Activated naive CD8-positive, alpha-beta T cell treated with anti-CD3 and anti-CD28 coated beads for 36 hours (primary cell): ENCODE data around the gene CAPN14. TPM values are rescaled to one million over a fixed set of nuclear protein-coding genes. Genes with fewer than 3 reads are reported as not detected.

Source experiments
- DNase-seq: peaks from one replicate; pipeline ENCODE4 v3.0.0; 2021
- H3K27ac Mint-ChIP-seq: one replicate; pipeline ENCODE4 v1.8.0; 2022; ENCODE audit warnings: mild to moderate bottlenecking, moderate library complexity, mixed read lengths
- H3K27me3 Mint-ChIP-seq: one replicate; pipeline ENCODE4 v1.8.0; 2022; ENCODE audit warnings: mild to moderate bottlenecking, mixed read lengths
- H3K36me3 Mint-ChIP-seq: one replicate; pipeline ENCODE4 v1.8.0; 2021; ENCODE audit warnings: mild to moderate bottlenecking, mixed read lengths
- H3K4me1 Mint-ChIP-seq: one replicate; pipeline ENCODE4 v1.8.0; 2021; ENCODE audit warnings: mixed read lengths
- H3K4me3 Mint-ChIP-seq: one replicate; pipeline ENCODE4 v1.8.0; 2022; ENCODE audit warnings: mild to moderate bottlenecking, moderate library complexity, mixed read lengths
- H3K9me3 Mint-ChIP-seq: one replicate; pipeline ENCODE4 v1.8.0; 2022; ENCODE audit warnings: mixed read lengths
- total RNA-seq, 2 experiments: library from RNA; stranded (reverse); gene quantifications; one replicate each; pipeline ENCODE4 v1.2.3, GENCODE V29; 2021

CAPN14 gene
- total RNA-seq, 2 experiments from 2014 or later: 0.42 to 0.49 TPM

DNA sequence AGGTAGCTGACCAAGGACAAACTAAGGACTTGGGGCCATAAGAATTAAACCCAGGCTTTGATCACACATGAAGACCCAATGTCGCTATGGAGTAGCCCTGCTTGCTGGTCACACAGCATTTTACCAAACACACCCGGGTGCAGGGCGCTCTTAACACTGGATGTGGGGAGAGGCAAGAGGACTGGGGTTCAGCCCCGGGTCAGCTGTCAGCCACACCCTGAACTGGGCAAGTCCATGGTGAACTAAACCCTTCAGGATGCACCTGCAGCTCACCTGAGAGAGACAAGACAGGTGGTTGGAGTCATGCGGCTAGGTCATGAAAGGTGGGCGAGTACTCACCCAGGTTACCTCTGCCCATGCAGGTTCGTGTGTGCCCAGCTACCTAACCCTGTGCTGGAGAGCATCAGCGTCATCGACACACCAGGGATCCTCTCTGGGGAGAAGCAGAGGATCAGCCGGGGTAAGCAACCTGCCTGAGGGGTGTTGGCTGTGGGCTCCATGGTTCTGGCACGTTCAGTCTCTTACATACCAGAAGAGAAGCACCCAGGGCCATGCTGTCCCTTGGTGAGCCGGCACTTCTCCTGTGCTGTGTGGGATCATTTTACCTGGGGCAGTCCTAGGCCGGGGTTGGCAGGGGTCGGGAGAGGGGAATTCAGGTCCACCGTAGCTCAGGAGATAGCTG, 31.8 kb upstream of the CAPN14 start:
- Mint-ChIP-seq H3K9me3 (no peaks in the 10 kb centered on the region), H3K36me3 (no peaks in the 10 kb centered on the region), H3K27ac (no peak overlapping the region), H3K4me3 (no peak overlapping the region), H3K27me3 (no peaks in the 10 kb centered on the region), H3K4me1 (no peaks in the 10 kb centered on the region)
- DNase-seq: no peak

DNA sequence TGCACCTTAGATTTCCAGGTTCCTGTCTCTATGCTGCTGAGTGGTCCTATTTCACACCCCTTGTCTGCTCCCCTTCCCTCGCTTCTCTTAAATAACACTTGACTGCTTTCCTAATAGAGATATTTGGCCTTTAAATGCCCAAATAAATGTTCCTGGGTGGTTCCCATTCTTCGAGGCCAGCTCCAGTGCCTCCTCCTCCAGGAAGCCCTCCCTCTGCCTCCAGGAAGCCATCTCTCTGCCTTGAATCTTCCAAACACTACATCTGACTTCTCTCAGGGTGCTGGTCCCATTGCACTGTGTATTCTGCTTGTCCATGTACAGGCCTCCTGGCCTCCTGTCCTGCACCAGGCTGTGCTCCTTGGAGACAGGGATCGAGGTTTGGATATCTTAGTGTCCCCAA, 30.8 kb upstream of the CAPN14 start:
- no peaks in the 10 kb centered on the region for H3K4me1 Mint-ChIP-seq
- H3K36me3 Mint-ChIP-seq: no peaks in the 10 kb centered on the region
- no peak for DNase-seq
- H3K27ac Mint-ChIP-seq: no peak overlapping the region
- H3K9me3 Mint-ChIP-seq: no peaks in the 10 kb centered on the region
- no peak overlapping the region for H3K4me3 Mint-ChIP-seq
- no peaks in the 10 kb centered on the region for H3K27me3 Mint-ChIP-seq

DNA sequence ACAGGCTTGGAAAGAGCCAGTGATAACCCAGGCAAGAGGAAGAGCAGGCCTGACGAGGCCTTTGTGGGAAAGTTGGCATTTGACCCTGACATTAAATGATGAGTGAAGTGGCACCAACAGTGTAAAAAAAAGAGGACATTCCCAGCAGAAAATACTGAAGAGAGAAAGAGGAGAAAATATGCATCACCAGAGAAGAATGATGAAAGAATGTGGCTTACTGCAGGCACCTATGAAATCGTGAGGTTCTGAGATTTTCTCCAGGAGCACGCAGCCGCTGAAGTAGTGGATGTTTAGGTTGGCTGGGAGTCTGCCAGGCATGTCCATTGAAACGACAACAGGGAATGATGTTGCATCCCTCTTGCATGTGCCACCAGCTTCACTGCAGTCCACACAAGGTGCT, 30.4 kb upstream of the CAPN14 start:
- H3K9me3 Mint-ChIP-seq: no peaks in the 10 kb centered on the region
- no peak for DNase-seq
- H3K4me3 Mint-ChIP-seq: no peak overlapping the region
- no peaks in the 10 kb centered on the region for H3K4me1 Mint-ChIP-seq
- no peaks in the 10 kb centered on the region for H3K36me3 Mint-ChIP-seq
- H3K27ac Mint-ChIP-seq: no peak overlapping the region
- H3K27me3 Mint-ChIP-seq: no peaks in the 10 kb centered on the region

DNA sequence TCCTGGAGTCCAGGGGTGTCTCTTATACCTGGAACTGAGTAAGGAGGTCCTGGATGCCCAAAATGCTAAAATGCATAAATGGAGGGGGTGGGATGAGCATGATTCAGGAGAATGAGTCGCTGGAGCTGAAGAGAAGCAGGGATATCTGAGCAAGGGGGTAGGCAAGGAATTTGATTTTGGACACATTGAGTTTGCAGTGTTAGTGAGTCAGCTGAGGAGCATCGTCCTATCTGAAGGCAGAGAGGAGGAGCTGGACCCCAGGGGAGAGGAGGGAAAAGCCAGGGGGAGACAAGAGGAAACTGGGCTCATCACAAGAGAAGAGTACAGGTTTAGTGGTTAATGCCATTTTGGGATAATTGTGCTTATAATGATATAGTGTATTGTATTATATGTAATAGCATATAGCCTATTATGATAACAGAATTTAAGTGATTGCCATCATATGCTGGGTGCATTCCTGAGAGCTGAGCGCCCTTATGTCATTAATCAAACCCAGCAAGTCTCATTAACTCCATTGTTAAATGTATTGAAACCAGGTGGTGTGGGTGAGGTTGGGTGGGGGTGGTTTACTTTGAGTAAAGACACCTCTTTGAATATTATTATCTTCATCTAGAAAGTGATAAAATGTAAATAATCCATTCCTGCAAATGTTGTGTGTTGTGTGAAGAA, 29.0 kb upstream of the CAPN14 start:
- H3K27me3 Mint-ChIP-seq: no peaks in the 10 kb centered on the region
- no peak overlapping the region for H3K27ac Mint-ChIP-seq
- H3K4me3 Mint-ChIP-seq: no peak overlapping the region
- no peaks in the 10 kb centered on the region for H3K36me3 Mint-ChIP-seq
- H3K9me3 Mint-ChIP-seq: no peaks in the 10 kb centered on the region
- DNase-seq: no peak
- peaks cover 1% of the 10 kb centered on the region for H3K4me1 Mint-ChIP-seq

DNA sequence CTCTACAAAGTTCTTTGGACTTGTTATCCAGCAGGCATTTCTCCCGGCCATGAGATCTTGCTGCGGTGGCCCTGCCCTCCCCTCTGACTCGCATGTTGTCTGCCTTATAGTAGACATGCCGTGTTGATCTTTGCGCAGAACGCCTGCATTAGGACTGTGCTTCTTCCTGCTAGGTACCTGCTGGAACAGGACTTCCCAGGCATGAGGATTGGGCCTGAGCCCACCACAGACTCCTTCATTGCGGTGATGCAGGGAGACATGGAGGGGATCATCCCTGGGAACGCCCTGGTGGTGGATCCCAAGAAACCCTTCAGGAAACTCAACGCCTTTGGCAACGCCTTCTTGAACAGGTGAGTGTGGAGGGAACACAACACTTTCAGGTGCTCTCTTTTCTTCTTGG, 26.8 kb upstream of the CAPN14 start:
- no peak overlapping the region for H3K27ac Mint-ChIP-seq

DNA sequence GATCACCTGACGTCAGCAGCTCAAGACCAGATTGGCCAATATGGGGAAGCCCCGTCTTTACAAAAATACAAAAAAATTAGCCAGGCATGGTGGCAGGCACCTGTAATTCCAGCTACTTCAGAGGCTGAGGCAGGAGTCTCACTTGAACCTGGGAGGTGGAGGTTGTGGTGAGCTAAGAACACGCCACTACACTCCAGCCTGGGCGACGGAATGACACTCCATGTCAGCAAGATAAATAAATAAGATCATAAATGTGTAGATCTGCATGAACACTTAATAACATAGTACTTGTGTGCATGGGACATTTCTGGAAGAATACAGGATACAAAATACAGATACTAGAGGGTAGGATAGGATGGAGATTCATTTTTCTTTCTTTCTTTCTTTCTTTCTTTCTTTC, 25.7 kb upstream of the CAPN14 start:
- Mint-ChIP-seq H3K9me3 (no peaks in the 10 kb centered on the region), H3K27ac (no peak overlapping the region), H3K36me3 (no peaks in the 10 kb centered on the region), H3K4me1 (peaks cover 2% of the 10 kb centered on the region), H3K27me3 (no peaks in the 10 kb centered on the region), H3K4me3 (no peak overlapping the region)
- DNase-seq: no peak

More for the DNA sequence above, 26.8 kb upstream of the CAPN14 start:
- H3K4me3 Mint-ChIP-seq: no peak overlapping the region
- H3K4me1 Mint-ChIP-seq: peaks cover 2% of the 10 kb centered on the region
- no peaks in the 10 kb centered on the region for H3K27me3 Mint-ChIP-seq
- DNase-seq: no peak
- H3K36me3 Mint-ChIP-seq: no peaks in the 10 kb centered on the region
- H3K9me3 Mint-ChIP-seq: no peaks in the 10 kb centered on the region

DNA sequence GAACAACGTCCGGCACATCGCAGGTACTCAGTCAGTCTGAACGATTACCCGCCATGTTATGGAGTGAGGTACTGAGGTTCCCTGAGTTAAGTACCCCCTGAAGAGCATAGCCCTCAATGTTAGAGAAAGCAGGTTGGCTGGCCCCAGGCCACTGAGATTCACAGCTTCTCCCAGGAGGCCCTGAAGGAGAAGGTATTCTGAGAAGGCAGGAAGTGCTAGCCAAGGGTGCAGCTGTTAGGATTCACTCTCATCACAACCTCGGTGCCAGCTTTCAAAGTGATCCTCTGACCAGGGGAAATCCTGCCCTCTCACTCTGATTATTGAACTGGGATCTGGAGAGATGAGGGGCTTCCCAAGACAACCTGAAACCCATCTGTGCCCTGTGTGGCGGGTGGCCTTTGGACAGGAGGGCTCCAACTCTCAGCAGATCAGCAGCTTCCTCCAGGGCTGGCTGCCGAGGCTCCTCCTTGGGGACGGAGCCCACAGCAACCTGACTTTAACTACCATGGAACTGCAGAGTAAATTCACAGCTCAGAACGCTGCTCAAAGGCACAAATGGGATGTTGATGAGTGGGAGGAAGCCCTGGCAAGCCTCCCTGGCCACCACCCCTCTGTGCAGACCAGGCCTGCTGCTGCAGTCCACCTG, 24.4 kb upstream of the CAPN14 start:
- H3K9me3 Mint-ChIP-seq: no peaks in the 10 kb centered on the region
- no peak for DNase-seq
- no peak overlapping the region for H3K27ac Mint-ChIP-seq
- H3K4me3 Mint-ChIP-seq: no peak overlapping the region
- H3K27me3 Mint-ChIP-seq: no peaks in the 10 kb centered on the region
- no peaks in the 10 kb centered on the region for H3K36me3 Mint-ChIP-seq
- peaks cover 2% of the 10 kb centered on the region for H3K4me1 Mint-ChIP-seq

DNA sequence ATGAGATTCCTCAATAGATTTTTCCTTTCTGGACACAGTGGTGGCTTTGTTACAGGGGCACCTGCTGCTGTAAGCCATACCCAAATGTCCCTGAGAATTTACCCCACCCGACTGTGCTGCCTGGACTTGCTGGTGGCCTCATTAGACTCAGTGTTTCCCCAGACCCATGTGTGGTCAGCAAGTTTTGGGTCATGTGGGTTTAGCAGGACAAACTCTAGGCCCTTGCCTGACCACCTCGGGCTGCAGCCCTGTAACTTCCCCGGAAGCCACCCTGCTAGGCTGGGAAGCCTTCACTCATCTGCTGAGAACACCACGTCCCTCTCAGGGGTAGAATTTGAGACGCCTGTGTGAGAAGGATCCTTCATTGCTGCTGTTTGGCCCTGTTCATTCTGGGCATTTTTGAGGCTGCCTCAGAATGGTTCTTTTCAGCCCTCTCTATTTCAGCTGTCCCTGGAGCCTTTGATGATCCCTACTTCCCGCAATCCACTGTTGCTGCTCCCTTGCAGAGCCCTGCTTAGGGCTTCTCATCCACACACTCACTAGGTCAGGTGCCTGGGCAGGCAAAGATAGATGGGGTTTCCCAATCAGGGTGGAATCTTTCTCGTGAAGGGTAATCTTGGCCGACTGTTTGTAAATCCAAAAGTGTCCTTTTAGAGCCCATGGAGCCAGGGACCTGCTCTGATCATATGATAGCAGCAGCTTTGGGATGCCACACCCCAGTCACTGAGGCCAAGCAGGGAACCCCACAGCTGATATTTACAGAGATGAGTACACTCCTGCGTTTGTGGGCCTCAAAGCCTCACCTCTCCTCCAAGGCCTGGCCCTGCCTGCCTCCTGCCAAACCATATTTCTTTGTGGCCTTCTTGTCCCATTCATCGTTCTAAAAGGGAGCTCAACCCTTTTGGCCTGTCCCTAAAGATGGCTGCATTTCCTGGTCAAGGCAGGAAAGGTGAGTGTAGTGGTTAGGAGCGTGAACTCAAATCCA, 23.4 kb upstream of the CAPN14 start:
- Mint-ChIP-seq H3K4me1 (peaks cover 2% of the 10 kb centered on the region), H3K27ac (no peak overlapping the region), H3K36me3 (no peaks in the 10 kb centered on the region), H3K4me3 (no peak overlapping the region), H3K27me3 (no peaks in the 10 kb centered on the region), H3K9me3 (no peaks in the 10 kb centered on the region)
- no peak for DNase-seq

- Mint-ChIP-seq H3K27me3 (no peaks in the 10 kb centered on the region), H3K9me3 (no peaks in the 10 kb centered on the region), H3K27ac (no peak overlapping the region), H3K36me3 (no peaks in the 10 kb centered on the region), H3K4me3 (no peak overlapping the region), H3K4me1 (peaks cover 7% of the 10 kb centered on the region)
- no peak for DNase-seq
Measured at GRCh38 chr2:31239593-31240177, 22.4 kb upstream of the CAPN14 start.

- Mint-ChIP-seq H3K27me3 (no peaks in the 10 kb centered on the region), H3K36me3 (no peaks in the 10 kb centered on the region), H3K27ac (no peak overlapping the region), H3K4me1 (peaks cover 8% of the 10 kb centered on the region), H3K4me3 (no peak overlapping the region), H3K9me3 (no peaks in the 10 kb centered on the region)
- DNase-seq: no peak
Measured at GRCh38 chr2:31238906-31239592, 21.7 kb upstream of the CAPN14 start.

DNA sequence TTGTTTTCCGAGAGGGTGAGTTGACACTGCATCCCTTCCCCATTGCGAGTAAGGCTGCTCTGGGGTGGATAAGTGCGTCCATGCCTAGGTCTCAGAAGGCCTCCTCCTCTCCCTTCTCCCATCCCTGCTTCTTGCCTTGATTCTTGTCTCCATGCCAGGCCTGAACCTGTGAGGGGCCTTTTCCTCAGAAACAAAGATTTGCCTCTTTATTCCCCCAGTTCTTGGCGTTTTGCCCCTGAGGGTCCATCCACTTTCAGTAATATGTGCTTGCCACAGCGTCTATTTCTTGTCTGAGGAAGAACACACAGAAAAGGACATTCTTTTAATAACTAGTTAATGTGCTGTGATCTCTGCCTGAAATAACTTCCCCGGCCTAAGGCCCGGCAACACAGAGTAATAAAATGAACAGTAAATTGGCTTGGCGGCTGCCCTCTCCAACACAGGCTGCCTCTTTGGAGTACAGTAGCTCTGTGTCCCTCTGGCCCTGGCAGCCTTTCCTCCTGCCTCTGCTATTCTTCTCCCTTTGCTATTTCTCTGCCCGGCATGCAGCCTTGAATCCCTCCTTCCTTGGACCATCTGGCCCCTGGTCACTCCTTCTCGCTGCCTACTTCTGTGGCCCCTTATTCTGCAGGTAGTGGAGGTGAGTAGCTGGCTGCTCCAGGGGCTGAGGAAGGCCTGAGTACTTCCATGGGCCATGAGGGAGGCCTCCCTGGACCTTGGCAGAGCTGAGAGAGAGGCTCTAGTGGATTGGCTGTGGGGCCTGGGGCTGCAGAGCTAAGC, 21.0 kb upstream of the CAPN14 start:
- Mint-ChIP-seq H3K27me3 (no peaks in the 10 kb centered on the region), H3K4me3 (no peak overlapping the region), H3K36me3 (no peaks in the 10 kb centered on the region), H3K27ac (no peak overlapping the region), H3K4me1 (peaks cover 12% of the 10 kb centered on the region), H3K9me3 (no peaks in the 10 kb centered on the region)
- DNase-seq: no peak

- H3K9me3 Mint-ChIP-seq: no peaks in the 10 kb centered on the region
- no peaks in the 10 kb centered on the region for H3K27me3 Mint-ChIP-seq
- H3K4me1 Mint-ChIP-seq: peaks cover 16% of the 10 kb centered on the region
- DNase-seq: no peak
- no peaks in the 10 kb centered on the region for H3K36me3 Mint-ChIP-seq
- no peak overlapping the region for H3K4me3 Mint-ChIP-seq
- H3K27ac Mint-ChIP-seq: no peak overlapping the region
Measured at GRCh38 chr2:31237348-31238017, 20.2 kb upstream of the CAPN14 start.
